K562 (cell line): Measurements from ENCODE around the gene ANKRD45. TPM values are rescaled to one million over a fixed set of nuclear protein-coding genes. Genes with fewer than 3 reads are reported as not detected.

ENCODE experiments used
- ATF3 ChIP-seq, 2 experiments: fragments of 450-650 bp in 1 of 2; sonication (generic) in 1 of 2; formaldehyde crosslinking in 1 of 2; IDR thresholded peaks in 1 of 2; conservative IDR thresholded peaks in 1 of 2; 2 replicates each; pipeline versions ENCODE4 v1.6.1 to v1.8.1; 2016 to 2023; ENCODE audit warnings: mild to moderate bottlenecking in 2 of 2, moderate library complexity in 2 of 2, inconsistent platforms in 1 of 2, missing genetic modification reagents in 1 of 2
- E2F1 ChIP-seq: sonication (generic); formaldehyde crosslinking; IDR thresholded peaks from 2 replicates; pipeline ENCODE4 v1.8.1; 2023; ENCODE audit warnings: mild to moderate bottlenecking, missing genetic modification reagents, moderate library complexity
- E2F3 ChIP-seq: fragments of 250-450 bp; sonication (Bioruptor Pico); IDR thresholded peaks from 2 replicates; pipeline ENCODE4 v1.4.0; 2020; ENCODE audit warnings: mild to moderate bottlenecking
- ETV5 ChIP-seq: sonication (generic); formaldehyde crosslinking; IDR thresholded peaks from 2 replicates; pipeline ENCODE4 v1.4.0; 2020; ENCODE audit warnings: low read depth, mild to moderate bottlenecking, missing genetic modification reagents
- FOXA3 ChIP-seq, 2 experiments: fragments of 450-650 bp in 1 of 2; sonication (generic) in 1 of 2; formaldehyde crosslinking; IDR thresholded peaks in 1 of 2; conservative IDR thresholded peaks in 1 of 2; 2 replicates each; pipeline versions ENCODE4 v1.4.0 to v1.8.0; 2020 to 2022; ENCODE audit warnings: mild to moderate bottlenecking in 2 of 2, missing genetic modification reagents in 1 of 2
- HMG20B ChIP-seq: fragments of 250-450 bp; sonication (Bioruptor Pico); IDR thresholded peaks from 2 replicates; pipeline ENCODE4 v1.5.0; 2021; ENCODE audit warnings: mild to moderate bottlenecking
- MIER1 ChIP-seq: fragments of 450-650 bp; IDR thresholded peaks from 2 replicates; pipeline ENCODE4 v1.6.1; 2016; ENCODE audit warnings: antibody characterized with exemption, mild to moderate bottlenecking, low read depth
- POLR2AphosphoS2 ChIP-seq: IDR thresholded peaks from 2 replicates; pipeline ENCODE4 v1.6.1; 2012; ENCODE audit warnings: low read length, improper control_type of control experiment
- POLR2G ChIP-seq: fragments of 200-400 bp; formaldehyde crosslinking; IDR thresholded peaks from 2 replicates; pipeline ENCODE4 v1.6.1; 2017; ENCODE audit warnings: low read depth, mild to moderate bottlenecking, antibody characterized with exemption, low read length, moderate library complexity
- RFX7 ChIP-seq: fragments of 250-450 bp; sonication (Bioruptor Pico); IDR thresholded peaks from 2 replicates; pipeline ENCODE4 v1.5.1; 2021; ENCODE audit warnings: mild to moderate bottlenecking
- TEAD1 ChIP-seq, 2 experiments: fragments of 450-650 bp in 1 of 2; sonication (generic) in 1 of 2; formaldehyde crosslinking; IDR thresholded peaks; 2 replicates each; pipeline versions ENCODE4 v1.4.0 to v1.8.0; 2020 to 2022; ENCODE audit warnings: mild to moderate bottlenecking in 2 of 2, missing genetic modification reagents in 1 of 2
- TEAD4 ChIP-seq, 2 experiments: sonication (generic) in 1 of 2; formaldehyde crosslinking in 1 of 2; IDR thresholded peaks; 2 replicates each; pipeline versions ENCODE4 v1.6.1 to v1.8.0; 2012 to 2022; ENCODE audit warnings: borderline replicate concordance in 1 of 2, inconsistent platforms in 1 of 2, low read length in 1 of 2, mild to moderate bottlenecking in 1 of 2, missing genetic modification reagents in 1 of 2
- ZBTB5 ChIP-seq: fragments of 450-650 bp; IDR thresholded peaks from 2 replicates; pipeline ENCODE4 v1.6.1; 2017; ENCODE audit warnings: antibody characterized with exemption
- ZNF143 ChIP-seq: sonication (generic); formaldehyde crosslinking; IDR thresholded peaks from 2 replicates; pipeline ENCODE4 v1.9.0; 2022; ENCODE audit warnings: mild to moderate bottlenecking, missing genetic modification reagents
- ZNF436 ChIP-seq: fragments of 250-450, 450-650 bp; sonication (Bioruptor Pico); formaldehyde crosslinking; IDR thresholded peaks from 2 replicates; pipeline ENCODE4 v1.7.0; 2020; ENCODE audit warnings: mild to moderate bottlenecking
- ZNF507 ChIP-seq: conservative IDR thresholded peaks from 2 replicates; pipeline ENCODE4 v1.6.1; 2017; ENCODE audit warnings: missing genetic modification characterization, missing compliant biosample characterization
- ZNF592 ChIP-seq: fragments of 450-650 bp; IDR thresholded peaks from 2 replicates; pipeline ENCODE4 v1.6.1; 2017; ENCODE audit warnings: antibody characterized with exemption, mild to moderate bottlenecking
- ZNF75A ChIP-seq: fragments of 450-650 bp; formaldehyde crosslinking; IDR thresholded peaks from 2 replicates; pipeline ENCODE4 v1.4.0; 2020; ENCODE audit warnings: mild to moderate bottlenecking
- polyA plus RNA-seq, 8 experiments: library from polyadenylated mRNA; depleted of rRNA in 4 of 8; stranded (reverse) in 5 of 8; unstranded in 3 of 8; fragments of >200 nt; fragmentation: Nextera tagmentation in 2 of 8; fragmentation: Illumina TruSeq in 1 of 8; extraction: Ambion mirVana in 2 of 8; extraction: Trizol in 1 of 8; gene quantifications; 2 replicates each; pipeline versions ENCODE4 v1.2.1 to v1.2.3, GENCODE V29; 2011 to 2014; ENCODE audit warnings: inconsistent platforms in 1 of 8, missing spikeins in 1 of 8
- total RNA-seq, 7 experiments: library from RNA; depleted of rRNA in 6 of 7; stranded (reverse); fragments of >200 nt in 6 of 7; fragmentation: Illumina TruSeq in 2 of 7; extraction: Trizol in 2 of 7; gene quantifications; 2 replicates each; pipeline versions ENCODE4 v1.2.1 to v1.2.3, GENCODE V29; 2011 to 2021; ENCODE audit warnings: low replicate concordance in 1 of 7

Gene ANKRD45
- total and polyA plus RNA-seq, 9 of the 15 experiments (the other 6 are each of a cell fraction or from before 2014, with no cell fraction given) = 0.10 to 0.30 (median 0.11) TPM; not detected in 2

GRCh38 chr1:173714759-173715537 is 45.3 kb upstream of the ANKRD45 start, which contains the start of gene KLHL20 (continued):
- TF ChIP-seq ZNF592 (no peak; the same call in 1 of the 2 replicates), FOXA3 (CRISPR knock-in tag; conservative IDR thresholded peaks at IDR 0.05 in 1 of 2, IDR thresholded peaks at IDR 0.05 in 1 of 2) (no peak), ZNF436 (CRISPR knock-in tag) (peak; percentile 62; the same call in 1 of the 2 replicates), ZNF143 (CRISPR knock-in tag) (no peak), ETV5 (CRISPR knock-in tag) (peak; percentile 85; the same call in 1 of the 2 replicates), POLR2G (peak; percentile 93), ZNF507 (tag) (no peak), POLR2AphosphoS2 (peak; percentile 87; the same call in 1 of the 2 replicates), MIER1 (peak; percentile 79; the same call in 1 of the 2 replicates), TEAD4 (IDR thresholded peaks at IDR 0.05; ENCODE audit: low read length) (peak; percentile 57), TEAD4 (CRISPR knock-in tag; IDR thresholded peaks at IDR 0.05; ENCODE audit: borderline replicate concordance) (no peak), HMG20B (CRISPR knock-in tag) (no peak), TEAD1 (CRISPR knock-in tag; IDR thresholded peaks at IDR 0.05) (peak; percentile 40 to 72; a peak in 3 of 4 replicates), E2F3 (CRISPR knock-in tag) (peak; percentile 54; the same call in 1 of the 2 replicates), ZBTB5 (no peak), ATF3 (IDR thresholded peaks at IDR 0.05) (no peak; the same call in 1 of the 2 replicates), ATF3 (CRISPR knock-in tag; conservative IDR thresholded peaks at IDR 0.05) (no peak; the same call in none of the 2 replicates), E2F1 (CRISPR knock-in tag) (no peak; the same call in 1 of the 2 replicates), RFX7 (CRISPR knock-in tag) (no peak), ZNF75A (CRISPR knock-in tag) (peak; percentile 58; the same call in 1 of the 2 replicates)
